Liver (tissue), 9 donors: ENCODE data around the gene SLC22A3. TPM values are rescaled to one million over a fixed set of nuclear protein-coding genes. Genes with fewer than 3 reads are reported as not detected.
A peak's percentile ranks its signal among the peaks of the same experiment; 100 is the strongest.

ENCODE experiments used
- DNase-seq: peaks from one replicate; pipeline ENCODE4 v3.0.0-alpha.2; 2017; ENCODE audit warnings: low spot score
- H3K27ac ChIP-seq, 2 donors: one replicate each; pipeline ENCODE4 v1.7.0; 2013; ENCODE audit warnings: inconsistent platforms in 2 of 2, low read length in 2 of 2, control low read depth in 1 of 2, low read depth in 1 of 2, mild to moderate bottlenecking in 1 of 2
- H3K27me3 ChIP-seq, 4 donors: one replicate each; pipeline versions ENCODE4 v1.6.1 to v1.7.0; 2013; ENCODE audit warnings: low read length in 3 of 4, inconsistent platforms in 1 of 4, mild to moderate bottlenecking in 1 of 4, moderate library complexity in 1 of 4; ENCODE audit not compliant: control insufficient read depth in 4 of 4, insufficient read depth in 4 of 4
- H3K36me3 ChIP-seq, 4 donors: one replicate each; pipeline versions ENCODE4 v1.6.1 to v1.7.0; 2013; ENCODE audit warnings: low read length in 3 of 4, mild to moderate bottlenecking in 3 of 4, low read depth in 1 of 4, moderate library complexity in 1 of 4; ENCODE audit not compliant: control insufficient read depth in 4 of 4, insufficient read depth in 3 of 4
- H3K4me1 ChIP-seq, 4 donors: one replicate each; pipeline versions ENCODE4 v1.6.1 to v1.7.0; 2013; ENCODE audit warnings: low read length in 3 of 4, mild to moderate bottlenecking in 3 of 4, moderate library complexity in 1 of 4; ENCODE audit not compliant: control insufficient read depth in 4 of 4, insufficient read depth in 4 of 4
- H3K4me3 ChIP-seq, 3 donors: one replicate each; pipeline versions ENCODE4 v1.6.1 to v1.7.0; 2013; ENCODE audit warnings: low read length in 3 of 3, control low read depth in 1 of 3, low read depth in 1 of 3, mild to moderate bottlenecking in 1 of 3
- H3K9ac ChIP-seq, 2 donors: one replicate each; pipeline ENCODE4 v1.7.0; 2013; ENCODE audit warnings: low read length in 2 of 2, mild to moderate bottlenecking in 2 of 2, moderate library complexity in 2 of 2, control low read depth in 1 of 2, low read depth in 1 of 2
- H3K9me3 ChIP-seq, 4 donors: one replicate each; pipeline versions ENCODE4 v1.6.1 to v1.7.0; 2013; ENCODE audit warnings: low read length in 3 of 4; ENCODE audit not compliant: control insufficient read depth in 4 of 4
- CTCF ChIP-seq: fragments of 150-350 bp; IDR thresholded peaks from 2 replicates; pipeline ENCODE4 v1.5.1; 2017; ENCODE audit warnings: improper control_type of control experiment, low read depth, low read length; ENCODE audit not compliant: missing input control
- EGR1 ChIP-seq, 2 donors: IDR thresholded peaks; 2 replicates each; pipeline ENCODE4 v1.6.1; 2016 to 2018; ENCODE audit warnings: antibody characterized with exemption in 2 of 2, low read depth in 2 of 2
- FOXA1 ChIP-seq: IDR thresholded peaks from 2 replicates; pipeline ENCODE4 v1.6.1; 2016; ENCODE audit warnings: antibody characterized with exemption
- GABPA ChIP-seq, 2 donors: IDR thresholded peaks in 1 of 2; conservative IDR thresholded peaks in 1 of 2; 2 replicates each; pipeline ENCODE4 v1.6.1; 2016; ENCODE audit warnings: antibody characterized with exemption in 2 of 2, mild to moderate bottlenecking in 1 of 2, moderate library complexity in 1 of 2
- HNF4A ChIP-seq, 2 donors: conservative IDR thresholded peaks; 2 replicates each; pipeline ENCODE4 v1.6.1; 2016; ENCODE audit warnings: antibody characterized with exemption in 2 of 2, mild to moderate bottlenecking in 2 of 2
- HNF4G ChIP-seq: IDR thresholded peaks from 2 replicates; pipeline ENCODE4 v1.6.1; 2016; ENCODE audit warnings: antibody characterized with exemption
- NR2F2 ChIP-seq: IDR thresholded peaks from 2 replicates; pipeline ENCODE4 v1.6.1; 2016; ENCODE audit warnings: antibody characterized with exemption
- RAD21 ChIP-seq, 2 donors: IDR thresholded peaks; 2 replicates each; pipeline ENCODE4 v1.6.1; 2016; ENCODE audit warnings: antibody characterized with exemption in 2 of 2, mild to moderate bottlenecking in 2 of 2
- RXRA ChIP-seq, 2 donors: IDR thresholded peaks; 2 replicates each; pipeline ENCODE4 v1.6.1; 2017 to 2018; ENCODE audit warnings: antibody characterized with exemption in 2 of 2, mild to moderate bottlenecking in 1 of 2
- SP1 ChIP-seq: IDR thresholded peaks from 2 replicates; pipeline ENCODE4 v1.6.1; 2018; ENCODE audit warnings: antibody characterized with exemption, mild to moderate bottlenecking
- TAF1 ChIP-seq: conservative IDR thresholded peaks from 2 replicates; pipeline ENCODE4 v1.6.1; 2016; ENCODE audit warnings: antibody characterized with exemption, mild to moderate bottlenecking
- YY1 ChIP-seq: IDR thresholded peaks from 2 replicates; pipeline ENCODE4 v1.6.1; 2016; ENCODE audit warnings: antibody characterized with exemption, mild to moderate bottlenecking
- ZBTB33 ChIP-seq: IDR thresholded peaks from 2 replicates; pipeline ENCODE4 v1.6.1; 2016; ENCODE audit warnings: antibody characterized with exemption
- WGBS: extraction: QIAGEN DNeasy Blood & Tissue Kit; methylation state at CpG from one replicate; pipeline ENCODE4 v1.1.7; 2013; 5-methylcytosine and 5-hydroxymethylcytosine counted together
- polyA plus RNA-seq, 2 donors: library from polyadenylated mRNA; stranded (reverse) in 1 of 2; unstranded in 1 of 2; fragments of 200-250 nt in 1 of 2; fragments of >200 nt in 1 of 2; fragmentation: Nextera tagmentation in 1 of 2; extraction: Ambion mirVana in 1 of 2; gene quantifications; one replicate each; pipeline versions ENCODE4 v1.2.1 to v1.2.3, GENCODE V29; 2013 to 2015
- total RNA-seq, 2 donors: library from RNA; depleted of rRNA; stranded (reverse); fragments of >200 nt; gene quantifications; one replicate each; pipeline ENCODE4 v1.2.3, GENCODE V29; 2014
- donor health status: healthy.
- donor health status: healthy.
- donor health status: healthy.
- donor health status: healthy.
- donor health status: healthy.

SLC22A3 gene
- total and polyA plus RNA-seq, 4 donors = 7.6 to 40.9 (median 19.4) TPM

GRCh38 chr6:160349814-160350350 lies 1.7 kb downstream of the SLC22A3 start:
- Histone ChIP-seq H3K9ac (peak overlapping the region; percentile 7 to 93), H3K4me1 (peaks cover 3 to 26% (median 21%) of the 10 kb centered on the region in 4 donors), H3K4me3 (peak overlapping the region; percentile 69 to 88 (median 75)), H3K9me3 (no peaks in the 10 kb centered on the region), H3K36me3 (no peaks in the 10 kb centered on the region), H3K27ac (peak overlapping the region; percentile 68 to 93), H3K27me3 (no peaks in the 10 kb centered on the region)
- WGBS = 47% methylated on average over 11 of the region's 11 CpGs
- DNase-seq = no peak
- TF ChIP-seq RAD21 (IDR thresholded peaks at IDR 0.05) (no peak), CTCF (no peak), GABPA (IDR thresholded peaks at IDR 0.05 in 1 of 2, conservative IDR thresholded peaks at IDR 0.05 in 1 of 2) (no peak), ZBTB33 (no peak), EGR1 (IDR thresholded peaks at IDR 0.05; ENCODE audit: low read depth in 2 of 2) (no peak), FOXA1 (no peak), NR2F2 (no peak), RXRA (IDR thresholded peaks at IDR 0.05) (no peak), SP1 (no peak), TAF1 (no peak), HNF4G (no peak)

- H3K27ac ChIP-seq = no peak overlapping the region
- H3K9me3 ChIP-seq = no peaks in the 10 kb centered on the region
- peaks cover 5 to 44% (median 26%) of the 10 kb centered on the region in 4 donors for H3K4me1 ChIP-seq
- no peaks in the 10 kb centered on the region for H3K27me3 ChIP-seq
- TF ChIP-seq RAD21 (IDR thresholded peaks at IDR 0.05) (no peak), HNF4A (conservative IDR thresholded peaks at IDR 0.05) (peak; percentile 53 to 65), SP1 (no peak), RXRA (IDR thresholded peaks at IDR 0.05) (no peak)
- 70% methylated on average over 2 of the region's 2 CpGs for WGBS
- H3K9ac ChIP-seq = no peak overlapping the region
- no peaks in the 10 kb centered on the region for H3K36me3 ChIP-seq
- no peak overlapping the region for H3K4me3 ChIP-seq
- DNase-seq = no peak
Observed at GRCh38 chr6:160353950-160354496, 5.8 kb downstream of the SLC22A3 start.

- no peaks in the 10 kb centered on the region for H3K9me3 ChIP-seq
- no peak overlapping the region for H3K9ac ChIP-seq
- H3K4me3 ChIP-seq = no peak overlapping the region
- no peaks in the 10 kb centered on the region for H3K36me3 ChIP-seq
- TF ChIP-seq YY1 = no peak
- TF ChIP-seq FOXA1 = no peak
- TF ChIP-seq HNF4G = no peak
- TF ChIP-seq RAD21 (IDR thresholded peaks at IDR 0.05) = no peak
- H3K27ac ChIP-seq = no peak overlapping the region
- H3K4me1 ChIP-seq = peaks cover 5 to 42% (median 19%) of the 10 kb centered on the region in 4 donors
- WGBS = 89% methylated on average over 7 of the region's 7 CpGs
- H3K27me3 ChIP-seq = no peaks in the 10 kb centered on the region
- DNase-seq = no peak
Observed at GRCh38 chr6:160355001-160355400, 6.8 kb downstream of the SLC22A3 start.
